Measurements from ENCODE around the gene KIF11.

Gene KIF11

DNA sequence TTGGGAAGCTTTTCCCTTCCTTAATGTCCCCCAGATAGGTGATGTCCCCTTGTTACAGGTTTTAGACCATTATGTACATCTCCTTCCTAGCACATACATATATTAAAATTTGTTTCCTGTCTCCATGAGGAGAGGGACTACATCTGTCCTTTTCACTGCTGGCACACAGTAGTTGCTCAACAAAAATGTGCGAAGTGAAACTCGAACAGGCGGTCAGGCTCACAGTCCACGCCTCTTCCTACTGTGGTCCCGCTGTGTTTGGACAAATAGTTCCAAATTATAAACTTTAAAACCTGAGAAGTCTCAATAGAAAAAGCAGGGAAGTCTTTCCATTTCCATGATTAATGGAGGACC lies 95.6 kb downstream of the KIF11 start:
- DNase-seq, result peak; percentile 56 to 65

DNA sequence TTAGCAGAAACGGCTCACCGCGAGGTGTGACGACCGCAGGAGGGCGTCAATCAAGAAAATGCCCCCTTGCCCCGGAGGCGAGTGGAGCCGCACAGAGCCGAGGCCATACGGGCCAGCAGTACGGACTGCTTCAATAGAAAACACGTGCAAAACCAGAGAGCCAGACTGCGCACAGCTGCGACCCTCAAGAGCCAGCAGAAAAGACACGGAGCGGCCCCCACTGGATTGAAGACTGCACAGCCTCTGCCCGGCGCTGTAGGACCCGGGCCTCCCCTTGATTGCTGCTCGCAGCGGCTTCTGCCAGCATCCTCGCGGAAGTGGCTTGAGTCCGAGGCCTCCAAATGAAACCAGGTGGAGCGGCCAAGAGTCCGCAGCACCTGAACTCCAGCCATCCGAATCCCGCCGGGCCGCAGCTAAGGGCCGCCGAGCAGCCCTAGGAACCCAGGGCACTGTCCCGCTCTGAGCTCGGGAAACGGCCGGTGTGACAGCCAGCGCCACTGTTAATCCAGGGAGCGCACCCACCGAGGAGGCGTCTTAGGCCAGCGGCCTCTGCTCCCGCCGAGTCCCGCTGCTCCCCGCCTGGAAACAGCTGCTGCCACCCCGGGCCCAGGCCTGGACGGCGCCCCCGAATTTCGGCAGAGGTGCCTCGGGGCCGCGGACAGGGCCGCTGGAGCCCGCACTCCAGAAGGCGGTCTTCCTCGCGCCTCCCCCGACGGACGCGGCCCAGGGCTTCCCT lies 96.2 kb downstream of the KIF11 start:
- DNase-seq, result peak in 1 of 2 donors; percentile 27

DNA sequence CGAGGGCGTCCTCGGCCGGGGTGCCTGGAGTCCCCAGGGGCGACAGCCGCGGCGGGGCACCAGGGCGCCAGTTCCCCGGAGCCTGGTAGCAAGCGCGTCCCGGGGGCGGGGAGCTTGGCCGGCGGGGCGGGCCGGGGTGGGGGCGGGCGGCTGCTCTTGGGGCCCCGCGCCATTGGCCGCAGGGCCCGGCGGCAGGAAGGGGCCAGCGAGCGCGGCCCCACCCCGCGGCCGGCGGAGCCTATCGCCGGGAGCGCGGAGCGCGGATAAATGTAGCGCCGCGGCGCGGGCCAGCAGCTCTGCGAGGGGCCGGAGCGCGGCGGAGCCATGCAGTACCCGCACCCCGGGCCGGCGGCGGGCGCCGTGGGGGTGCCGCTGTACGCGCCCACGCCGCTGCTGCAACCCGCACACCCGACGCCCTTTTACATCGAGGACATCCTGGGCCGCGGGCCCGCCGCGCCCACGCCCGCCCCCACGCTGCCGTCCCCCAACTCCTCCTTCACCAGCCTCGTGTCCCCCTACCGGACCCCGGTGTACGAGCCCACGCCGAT lies 96.8 kb downstream of the KIF11 start, which contains the start of gene HHEX:
TSS of gene HHEX (plus strand) at position 293 of the 548 bp plus-strand sequence. CDS start at position 325, 32 bp downstream.
- DNase-seq, result peak; percentile 86 to 93

DNA sequence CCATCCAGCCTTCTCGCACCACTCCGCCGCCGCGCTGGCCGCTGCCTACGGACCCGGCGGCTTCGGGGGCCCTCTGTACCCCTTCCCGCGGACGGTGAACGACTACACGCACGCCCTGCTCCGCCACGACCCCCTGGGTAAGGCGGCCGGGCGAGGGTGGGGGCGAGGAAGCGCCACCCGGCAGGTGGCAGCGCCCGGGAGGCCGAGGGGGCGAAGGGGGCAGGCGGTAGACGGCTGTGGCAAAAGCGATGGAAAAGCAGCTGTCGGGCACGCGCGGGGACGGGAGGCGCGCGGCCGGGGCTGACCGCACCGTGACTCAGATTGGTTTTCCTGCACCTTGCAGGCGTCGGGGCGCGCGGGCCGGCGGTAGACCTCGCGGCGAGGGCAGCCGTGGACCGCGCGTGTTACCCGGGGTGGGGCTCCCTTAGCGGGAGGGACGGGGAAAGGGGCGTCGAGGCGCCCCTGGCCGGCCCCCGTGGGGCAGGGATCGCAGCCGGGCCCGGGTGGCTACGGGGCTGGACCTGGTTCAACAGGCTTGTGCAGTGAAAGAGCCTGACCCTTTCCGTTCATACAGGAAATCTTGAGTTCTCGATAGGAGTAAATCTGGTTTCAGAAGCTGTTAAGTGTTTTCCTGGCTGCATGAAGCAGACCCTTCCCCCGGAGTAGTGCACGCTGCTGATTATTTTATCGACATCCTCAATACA lies 97.4 kb downstream of the KIF11 start:
- DNase-seq, result peak; percentile 77 to 81

DNA sequence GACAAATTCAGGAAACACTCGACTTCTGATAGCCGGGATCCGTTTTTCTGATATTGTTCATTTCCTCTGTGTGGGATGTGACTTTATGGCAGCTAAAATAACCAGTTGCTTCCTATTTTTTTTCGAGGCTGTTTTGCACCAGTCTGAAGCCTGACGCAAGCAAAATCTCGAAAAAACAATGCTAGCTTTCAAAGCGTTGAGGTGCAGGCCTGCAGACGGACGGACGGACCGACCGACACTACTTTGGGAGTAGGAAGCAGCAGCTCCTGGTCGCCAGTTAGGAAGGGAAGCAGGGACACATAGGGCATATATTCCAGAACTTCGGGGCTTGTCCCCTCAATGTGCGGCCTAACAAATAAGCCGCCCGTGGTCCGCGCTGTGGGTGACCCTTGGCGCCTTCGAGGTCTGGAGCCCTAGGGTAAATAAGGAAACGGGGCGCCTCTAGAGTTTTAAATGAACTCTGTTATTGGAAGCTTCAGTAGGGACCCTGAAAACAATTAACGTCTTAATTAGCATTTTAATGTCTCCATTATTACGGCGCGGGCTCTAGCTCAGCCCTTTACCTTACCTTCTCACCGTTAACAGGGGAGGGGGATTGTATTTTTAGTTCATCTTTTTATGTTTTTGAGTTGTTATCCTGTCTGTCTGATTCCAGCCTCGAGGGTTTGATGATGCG lies 98.1 kb downstream of the KIF11 start:
- peak; percentile 80 to 87 for DNase-seq

DNA sequence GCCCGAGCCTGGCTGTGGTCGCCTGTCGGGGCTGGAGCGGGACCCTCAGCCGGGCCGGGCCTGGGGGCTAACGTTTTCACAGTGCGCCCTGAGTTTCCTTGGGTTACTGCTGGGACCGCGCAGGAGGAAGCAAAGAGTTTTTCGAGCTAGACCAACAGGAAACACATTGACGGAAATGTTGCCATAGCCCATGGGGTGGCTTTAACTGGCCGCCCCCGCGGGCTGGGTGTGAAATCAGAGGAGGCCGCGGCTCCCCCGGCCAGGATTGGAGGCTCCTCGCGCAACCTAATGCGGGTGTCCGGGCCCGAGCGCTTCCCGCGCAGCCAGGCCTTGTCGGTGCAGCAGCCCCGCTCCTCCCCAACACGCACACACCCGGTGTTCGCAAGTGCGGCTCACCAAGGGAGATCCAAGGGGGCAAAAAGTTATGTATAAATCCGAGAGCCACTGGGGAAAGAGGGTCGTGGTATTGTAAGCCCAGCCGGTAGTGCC lies 98.7 kb downstream of the KIF11 start:
- DNase-seq, result peak; percentile 95 to 96

DNA sequence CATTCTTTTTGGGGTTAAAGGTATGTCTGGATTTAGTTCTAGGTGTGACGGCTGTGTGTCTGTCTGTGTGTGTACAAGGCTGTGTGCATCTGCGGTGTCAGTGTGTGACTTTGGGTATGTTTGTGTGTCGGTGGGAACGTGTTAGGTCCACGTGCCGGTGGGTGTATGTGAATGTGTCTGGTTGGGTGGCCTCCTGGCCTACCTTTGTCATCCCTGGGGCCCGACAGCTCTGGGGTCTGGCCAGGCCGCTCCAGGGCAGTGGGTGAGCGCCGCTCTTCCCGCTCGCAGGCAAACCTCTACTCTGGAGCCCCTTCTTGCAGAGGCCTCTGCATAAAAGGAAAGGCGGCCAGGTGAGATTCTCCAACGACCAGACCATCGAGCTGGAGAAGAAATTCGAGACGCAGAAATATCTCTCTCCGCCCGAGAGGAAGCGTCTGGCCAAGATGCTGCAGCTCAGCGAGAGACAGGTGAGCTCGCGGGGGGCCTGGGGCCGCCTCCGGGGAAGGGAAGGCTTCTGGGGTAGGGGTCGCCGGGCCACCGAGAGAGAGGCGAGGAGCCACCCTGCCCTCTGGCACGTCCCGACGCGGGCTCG lies 99.2 kb downstream of the KIF11 start:
- no peak for DNase-seq

DNA sequence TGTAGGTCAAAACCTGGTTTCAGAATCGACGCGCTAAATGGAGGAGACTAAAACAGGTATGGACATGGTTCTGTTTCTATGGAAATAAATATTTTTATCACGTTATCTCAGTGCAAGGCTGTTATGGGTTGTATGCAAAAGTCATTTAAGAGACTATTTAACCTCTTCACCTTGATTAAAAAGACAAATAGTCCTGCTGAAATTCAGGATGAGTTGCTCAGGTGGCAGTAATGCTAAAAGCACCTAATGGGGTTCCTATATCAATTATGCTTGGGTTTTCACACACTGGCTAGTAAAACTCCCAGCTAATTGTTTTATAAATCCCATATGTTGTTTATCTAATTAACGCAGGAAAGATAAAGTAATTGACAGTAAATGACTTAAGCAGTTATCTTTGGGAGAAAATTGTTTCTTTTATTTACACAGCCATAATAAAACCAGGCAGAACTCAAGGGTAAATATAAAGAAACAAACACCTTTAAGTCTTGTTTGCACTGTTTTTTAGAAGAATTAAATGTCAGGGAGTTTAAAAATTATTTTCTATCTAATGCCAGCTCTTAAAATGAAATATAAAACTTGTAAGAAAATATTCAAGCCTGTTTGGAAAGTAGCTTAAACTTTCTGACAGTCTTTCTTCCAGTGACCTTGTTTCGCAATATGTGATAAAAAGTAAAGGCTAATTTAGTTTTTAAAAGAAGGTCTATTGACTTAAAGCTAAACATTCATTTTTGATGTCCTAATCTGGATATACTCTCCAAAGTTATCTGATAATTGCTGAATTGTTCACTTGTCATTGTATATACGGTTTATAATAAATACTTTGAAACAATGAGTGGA lies 100.0 kb downstream of the KIF11 start:
- DNase-seq, result no peak

DNA sequence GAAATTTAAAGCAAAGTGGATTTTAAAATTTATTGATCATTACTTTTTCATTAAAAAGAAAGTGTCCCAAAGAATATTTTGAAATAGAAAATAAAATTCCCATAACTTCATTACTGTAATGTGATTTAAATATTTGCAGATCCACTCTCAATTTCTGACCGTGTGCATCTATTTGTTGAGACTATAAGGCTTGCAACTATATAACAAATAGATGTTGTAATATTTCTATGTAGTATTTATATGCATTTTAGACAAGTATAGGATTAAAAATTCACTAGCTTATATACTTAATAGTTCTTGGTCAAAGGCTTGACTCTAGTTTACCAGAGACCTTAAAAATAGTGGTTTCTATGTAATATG lies 100.6 kb downstream of the KIF11 start:
- DNase-seq, result no peak

DNA sequence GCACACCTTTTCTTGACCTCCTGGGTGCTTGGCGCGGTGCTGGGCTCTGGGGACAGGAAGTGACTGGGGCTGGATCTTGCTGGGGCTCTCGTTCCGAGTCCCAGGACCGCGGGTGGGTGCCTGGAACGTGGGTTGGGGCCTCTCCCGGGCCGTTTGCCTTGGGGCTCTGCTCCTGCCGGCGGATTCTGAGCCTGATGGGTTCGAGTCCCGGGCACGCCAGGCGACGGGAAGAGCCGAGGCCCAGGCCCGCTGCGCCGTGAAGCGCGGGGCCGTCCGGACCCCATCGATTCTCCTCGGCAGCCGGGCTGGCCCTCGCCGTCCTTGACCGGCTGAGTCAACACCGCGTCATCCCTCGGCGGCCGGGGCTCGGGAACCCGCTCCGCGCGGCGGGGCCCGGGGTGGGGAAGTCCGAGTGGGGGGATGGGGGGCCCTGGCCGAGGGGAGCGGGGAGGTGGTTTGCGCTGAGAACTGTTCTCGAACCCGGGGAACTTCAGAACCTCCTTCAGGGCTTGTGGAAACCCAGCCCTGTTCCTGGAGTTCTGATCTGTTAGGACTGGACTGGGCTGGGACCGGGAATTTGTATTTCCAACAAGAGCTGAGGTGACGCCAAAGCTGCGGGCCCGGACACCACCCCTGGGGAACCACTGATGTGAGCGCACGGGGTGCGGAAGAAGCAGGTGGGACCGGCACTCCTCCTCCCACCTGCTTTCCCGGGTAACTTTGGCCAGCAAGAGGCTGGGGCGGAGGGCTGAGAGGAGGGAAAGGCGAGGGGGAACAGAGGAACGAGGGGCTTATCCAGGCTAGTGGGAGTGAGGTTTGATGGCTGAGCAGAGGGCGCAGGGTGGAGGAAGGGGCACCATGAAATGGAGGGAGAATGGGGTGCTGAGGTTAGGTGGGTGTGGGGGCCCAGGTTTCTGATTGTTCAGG lies 103.0 kb downstream of the KIF11 start:
- no peak for DNase-seq

DNA sequence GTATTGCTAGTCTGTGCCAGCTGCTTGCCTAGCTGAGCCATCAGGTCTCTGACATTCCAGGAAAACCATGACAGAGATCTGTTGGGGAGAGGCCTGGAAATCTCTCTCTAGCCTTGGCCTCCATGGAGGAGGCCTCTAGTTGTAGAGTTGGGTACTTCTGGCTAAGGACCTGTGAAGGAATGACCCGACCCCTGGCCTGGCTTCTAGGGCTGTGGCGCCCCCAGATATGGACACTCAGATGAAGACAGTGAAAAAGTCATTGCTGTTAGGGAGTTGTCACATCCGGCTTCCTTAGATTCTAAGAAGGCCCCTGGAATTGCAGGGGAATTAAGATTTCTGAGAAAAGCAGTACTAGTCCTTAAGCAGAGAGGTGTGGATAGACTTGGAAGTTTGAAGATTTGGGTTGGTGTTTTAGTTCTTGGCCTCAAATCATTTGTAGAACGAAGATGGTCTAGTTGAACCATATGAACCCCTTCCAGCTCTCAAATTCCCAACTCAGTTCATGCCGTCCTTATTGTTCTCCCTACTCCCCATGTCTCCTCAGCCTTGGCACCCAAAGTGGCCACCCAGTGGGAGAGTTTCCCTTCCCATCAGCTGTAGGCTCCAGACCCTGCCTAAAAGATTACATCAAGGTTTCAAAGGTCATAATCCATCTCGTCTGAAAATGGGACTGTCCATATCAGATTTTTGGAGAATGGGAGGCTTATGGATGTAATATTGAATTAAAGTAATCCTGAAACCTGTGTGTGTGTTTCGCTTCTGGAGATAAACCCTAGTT lies 103.9 kb downstream of the KIF11 start:
- DNase-seq, result no peak

DNA sequence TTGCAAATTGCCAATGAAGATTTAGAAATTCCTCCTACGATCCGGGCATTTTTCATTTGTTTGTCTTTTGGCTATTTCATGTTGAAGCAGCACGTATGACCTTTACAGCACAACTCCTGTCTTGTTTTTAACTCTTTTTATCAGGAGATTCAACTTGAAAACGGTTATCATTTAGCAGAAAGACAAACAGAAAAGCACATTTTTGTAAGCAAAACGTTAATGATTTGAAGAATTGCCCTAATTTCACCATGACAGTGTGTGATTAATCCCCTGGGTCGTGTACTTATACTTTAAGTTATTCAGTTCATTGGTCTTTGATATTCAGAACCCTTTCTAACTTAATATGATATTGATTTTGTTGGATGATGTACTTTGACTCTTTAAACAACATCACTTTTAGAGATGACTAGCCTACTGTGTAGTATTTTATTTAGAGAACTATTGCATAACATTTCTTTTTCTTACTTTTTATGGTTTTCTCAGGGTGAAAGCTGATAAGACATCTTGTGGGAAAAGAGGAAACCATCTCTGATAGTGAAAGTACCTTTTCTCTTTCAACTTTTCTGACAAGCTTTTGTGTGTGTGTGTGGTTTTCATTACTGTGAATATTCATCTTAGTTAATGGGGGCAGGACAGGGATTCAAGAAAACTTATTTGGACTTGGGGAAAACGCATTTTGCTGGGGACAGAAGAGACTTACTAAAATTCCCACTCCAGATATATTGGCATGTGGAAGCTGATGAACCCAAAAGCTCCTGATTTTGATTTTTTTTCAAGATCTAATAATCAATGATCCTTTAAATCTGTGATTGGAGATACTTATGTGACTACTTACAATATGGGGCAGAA lies 105.0 kb downstream of the KIF11 start:
- DNase-seq, result no peak

DNA sequence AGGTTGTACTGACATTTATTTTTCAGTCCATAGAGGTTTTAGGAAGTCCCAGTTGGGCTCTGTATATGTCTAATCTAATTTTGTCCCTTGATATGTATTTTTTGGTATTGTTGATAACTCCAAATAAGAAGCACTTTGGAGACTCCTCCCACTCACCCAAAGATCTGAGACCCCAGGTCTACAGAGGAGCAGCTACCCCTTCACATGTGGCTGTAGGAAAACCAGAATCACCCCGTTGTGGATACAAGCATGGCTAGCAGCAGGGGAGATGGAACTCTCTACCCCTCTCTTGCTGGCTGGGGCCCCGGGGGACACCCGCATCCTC lies 106.2 kb downstream of the KIF11 start:
- DNase-seq, result no peak

DNA sequence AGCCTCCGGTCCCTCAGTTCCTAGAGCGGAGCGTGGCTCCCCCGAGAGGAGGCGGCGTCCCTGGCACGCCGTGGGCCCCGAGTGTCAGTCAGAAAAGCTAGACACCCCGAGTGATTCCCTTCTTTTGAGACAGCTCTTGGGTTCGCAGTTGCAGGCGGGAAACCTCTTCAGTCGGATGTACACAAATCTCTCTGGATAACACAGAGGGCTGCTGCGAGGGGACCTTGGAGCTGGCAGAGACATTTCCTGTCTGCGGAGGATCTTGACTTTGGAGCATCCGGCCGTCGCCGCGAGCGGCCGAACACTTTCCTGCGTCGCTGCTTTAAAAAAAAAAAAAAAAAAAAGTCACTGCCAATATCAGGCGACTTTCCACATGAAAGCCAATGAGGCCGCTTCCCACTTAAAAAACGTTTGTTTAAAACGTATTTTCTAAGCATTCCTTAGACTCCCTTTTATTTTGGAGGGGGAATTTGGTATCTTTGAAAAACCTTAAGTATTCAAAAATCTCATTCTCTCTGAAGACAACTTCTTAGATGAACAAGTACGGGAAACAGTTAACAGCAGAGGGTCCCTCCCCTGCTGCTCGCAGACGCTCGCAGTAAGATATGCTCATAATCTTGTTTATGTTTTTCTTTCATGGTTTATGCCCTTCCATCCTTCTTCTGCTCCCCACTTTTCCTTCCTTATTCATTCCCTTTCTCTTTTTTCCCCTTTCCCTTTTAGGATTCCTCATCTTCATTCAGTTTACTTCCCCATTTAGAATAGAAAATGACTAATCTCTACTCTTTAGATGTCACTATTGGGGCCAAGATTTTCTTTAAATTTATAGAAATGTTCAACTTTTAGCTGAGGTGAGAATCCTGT lies 106.8 kb downstream of the KIF11 start:
- DNase-seq, result peak in 1 of 2 donors; percentile 27

DNA sequence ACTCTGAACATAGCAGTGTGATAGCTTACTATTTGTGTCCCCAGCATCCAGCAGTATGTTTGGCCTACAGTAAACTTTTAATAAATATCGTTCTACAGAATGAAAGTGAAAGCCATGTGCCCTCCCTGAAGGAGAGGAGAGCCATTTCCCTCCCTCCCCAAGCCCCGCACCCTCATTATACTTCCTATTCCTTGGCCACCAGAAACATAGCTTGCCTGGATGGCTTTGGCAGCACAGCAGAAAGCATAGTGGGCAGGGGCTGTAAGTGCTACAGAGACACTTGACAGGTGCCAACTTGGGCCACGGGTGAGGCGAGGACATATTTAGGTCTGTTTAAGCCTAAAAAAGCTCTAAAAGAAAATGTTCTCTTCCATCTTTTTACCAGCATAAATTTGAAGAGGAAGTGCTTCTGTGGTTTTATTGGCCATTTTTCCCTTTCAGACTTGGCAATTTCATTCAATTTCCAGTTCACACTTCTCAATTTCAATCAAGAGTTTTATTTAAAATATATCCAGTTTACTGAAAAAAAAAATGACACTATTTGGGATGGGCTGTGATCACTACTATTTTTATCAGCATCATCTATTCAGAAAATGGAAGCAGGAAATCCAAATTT lies 109.5 kb downstream of the KIF11 start:
- no peak for DNase-seq
